Mesenchymal stem cell (in vitro differentiated cells and primary cell): Measurements from ENCODE around the gene MYL3.

Experiments
- DNase-seq: peaks from one replicate; pipeline ENCODE4 v3.0.0-alpha.2; 2013
- H2AFZ ChIP-seq: one replicate; pipeline ENCODE4 v1.6.1; 2013; ENCODE audit warnings: low read depth, mild to moderate bottlenecking, control low read depth, inconsistent platforms, low read length, moderate library complexity
- H2AK5ac ChIP-seq: 2 replicates; pipeline ENCODE4 v1.6.1; 2013; ENCODE audit warnings: low read length, moderate library complexity, mild to moderate bottlenecking, inconsistent platforms; ENCODE audit not compliant: severe bottlenecking
- H2BK120ac ChIP-seq: one replicate; pipeline ENCODE4 v1.6.1; 2013; ENCODE audit warnings: low read depth, mild to moderate bottlenecking, inconsistent platforms, low read length, moderate library complexity
- H2BK12ac ChIP-seq, 2 experiments: one replicate each; pipeline ENCODE4 v1.6.1; 2013; ENCODE audit warnings: inconsistent platforms in 2 of 2, low read length in 2 of 2, mild to moderate bottlenecking in 2 of 2, moderate library complexity in 2 of 2, control low read depth in 1 of 2
- H2BK15ac ChIP-seq: one replicate; pipeline ENCODE4 v1.6.1; 2013; ENCODE audit warnings: mild to moderate bottlenecking, low read depth, inconsistent platforms; ENCODE audit not compliant: poor library complexity, severe bottlenecking
- H2BK5ac ChIP-seq: 2 replicates; pipeline ENCODE4 v1.6.1; 2013; ENCODE audit warnings: low read depth, mild to moderate bottlenecking, low read length, control low read depth, inconsistent platforms; ENCODE audit not compliant: poor library complexity, severe bottlenecking
- H3K14ac ChIP-seq, 2 experiments: one replicate each; pipeline ENCODE4 v1.6.1; 2013; ENCODE audit warnings: inconsistent platforms in 2 of 2, low read length in 2 of 2, control low read depth in 1 of 2, mild to moderate bottlenecking in 1 of 2, moderate library complexity in 1 of 2
- H3K18ac ChIP-seq, 2 experiments: one replicate each; pipeline ENCODE4 v1.6.1; 2013; ENCODE audit warnings: inconsistent platforms in 2 of 2, low read length in 2 of 2, control low read depth in 1 of 2, low read depth in 1 of 2, mild to moderate bottlenecking in 1 of 2
- H3K23ac ChIP-seq, 2 experiments: one replicate each; pipeline ENCODE4 v1.6.1; 2013; ENCODE audit warnings: inconsistent platforms in 2 of 2, low read length in 2 of 2, mild to moderate bottlenecking in 2 of 2, moderate library complexity in 2 of 2, control low read depth in 1 of 2
- H3K27ac ChIP-seq: 2 replicates; pipeline ENCODE4 v1.5.1; 2013; ENCODE audit warnings: mild to moderate bottlenecking, moderate library complexity, low read length, control low read depth, inconsistent platforms; ENCODE audit not compliant: poor library complexity, severe bottlenecking
- H3K27me3 ChIP-seq, 2 experiments: 2 replicates each; pipeline versions ENCODE4 v1.6.1 to v1.7.0; 2013; ENCODE audit warnings: low read length in 2 of 2, mild to moderate bottlenecking in 2 of 2, moderate library complexity in 2 of 2, control low read depth in 1 of 2, inconsistent platforms in 1 of 2; ENCODE audit not compliant: control insufficient read depth in 1 of 2, insufficient read depth in 1 of 2
- H3K36me3 ChIP-seq, 2 experiments: 2 replicates each; pipeline versions ENCODE4 v1.6.1 to v1.7.0; 2013; ENCODE audit warnings: low read length in 2 of 2, control low read depth in 1 of 2, inconsistent platforms in 1 of 2, low read depth in 1 of 2, mild to moderate bottlenecking in 1 of 2; ENCODE audit not compliant: insufficient read depth in 2 of 2, control insufficient read depth in 1 of 2
- H3K4ac ChIP-seq, 2 experiments: one replicate each; pipeline ENCODE4 v1.6.1; 2013; ENCODE audit warnings: inconsistent platforms in 2 of 2, low read length in 2 of 2, mild to moderate bottlenecking in 2 of 2, moderate library complexity in 2 of 2, control low read depth in 1 of 2, low read depth in 1 of 2
- H3K4me1 ChIP-seq: 2 replicates; pipeline ENCODE4 v1.6.1; 2013; ENCODE audit warnings: low read depth, low read length, control low read depth; ENCODE audit not compliant: control insufficient read depth, insufficient read depth
- H3K4me2 ChIP-seq: 2 replicates; pipeline ENCODE4 v1.6.1; 2013; ENCODE audit warnings: low read length, mild to moderate bottlenecking, inconsistent platforms; ENCODE audit not compliant: poor library complexity, severe bottlenecking
- H3K4me3 ChIP-seq, 2 experiments: 2 replicates each; pipeline versions ENCODE4 v1.5.1 to v1.7.0; 2013; ENCODE audit warnings: low read length in 2 of 2, mild to moderate bottlenecking in 2 of 2, control low read depth in 1 of 2, low read depth in 1 of 2; ENCODE audit not compliant: insufficient read depth in 1 of 2
- H3K79me1 ChIP-seq: replicated peaks from 2 replicates; pipeline ENCODE4 v1.6.1; 2013; ENCODE audit warnings: mild to moderate bottlenecking, control low read depth, low read length, inconsistent platforms; ENCODE audit not compliant: poor library complexity, severe bottlenecking
- H3K9ac ChIP-seq: 2 replicates; pipeline ENCODE4 v1.7.0; 2013; ENCODE audit warnings: mild to moderate bottlenecking, low read length, moderate library complexity
- H3K9me3 ChIP-seq: 2 replicates; pipeline ENCODE4 v1.7.0; 2013; ENCODE audit warnings: mild to moderate bottlenecking, low read length; ENCODE audit not compliant: control insufficient read depth
- H4K8ac ChIP-seq: one replicate; pipeline ENCODE4 v1.6.1; 2013; ENCODE audit warnings: inconsistent platforms, mild to moderate bottlenecking, low read length, moderate library complexity
- H4K91ac ChIP-seq: one replicate; pipeline ENCODE4 v1.6.1; 2013; ENCODE audit warnings: mild to moderate bottlenecking, low read length, inconsistent platforms
- WGBS: methylation state at CpG from one replicate; pipeline ENCODE4 v1.1.7; 2013; ENCODE audit warnings: mixed read lengths; 5-methylcytosine and 5-hydroxymethylcytosine counted together

The MYL3 gene

GRCh38 chr3:46890132-46890531 lies 26.9 kb upstream of the MYL3 start:
- no peaks in the 10 kb centered on the region for H3K9me3 ChIP-seq
- H3K23ac ChIP-seq = no peak overlapping the region
- no peak overlapping the region for H3K4ac ChIP-seq
- no peak overlapping the region for H3K4me3 ChIP-seq
- no peak overlapping the region for H2AK5ac ChIP-seq
- H2BK15ac ChIP-seq = no peak overlapping the region
- DNase-seq = no peak
- H3K4me2 ChIP-seq = no peak overlapping the region
- H3K18ac ChIP-seq = no peak overlapping the region
- no peak overlapping the region for H2BK5ac ChIP-seq
- no peak overlapping the region for H2BK12ac ChIP-seq
- no peaks in the 10 kb centered on the region for H3K79me1 ChIP-seq
- H3K27ac ChIP-seq = no peak overlapping the region
- no peak overlapping the region for H2AFZ ChIP-seq
- H3K9ac ChIP-seq = no peak overlapping the region
- WGBS = 100% methylated on average over 1 of the region's 1 CpG
- peaks cover 56 to 70% of the 10 kb centered on the region in 2 experiments for H3K27me3 ChIP-seq
- H4K8ac ChIP-seq = no peak overlapping the region
- H3K4me1 ChIP-seq = peaks cover 14% of the 10 kb centered on the region
- no peak overlapping the region for H2BK120ac ChIP-seq
- no peak overlapping the region for H4K91ac ChIP-seq
- H3K14ac ChIP-seq = no peak overlapping the region
- no peaks in the 10 kb centered on the region for H3K36me3 ChIP-seq

DNA sequence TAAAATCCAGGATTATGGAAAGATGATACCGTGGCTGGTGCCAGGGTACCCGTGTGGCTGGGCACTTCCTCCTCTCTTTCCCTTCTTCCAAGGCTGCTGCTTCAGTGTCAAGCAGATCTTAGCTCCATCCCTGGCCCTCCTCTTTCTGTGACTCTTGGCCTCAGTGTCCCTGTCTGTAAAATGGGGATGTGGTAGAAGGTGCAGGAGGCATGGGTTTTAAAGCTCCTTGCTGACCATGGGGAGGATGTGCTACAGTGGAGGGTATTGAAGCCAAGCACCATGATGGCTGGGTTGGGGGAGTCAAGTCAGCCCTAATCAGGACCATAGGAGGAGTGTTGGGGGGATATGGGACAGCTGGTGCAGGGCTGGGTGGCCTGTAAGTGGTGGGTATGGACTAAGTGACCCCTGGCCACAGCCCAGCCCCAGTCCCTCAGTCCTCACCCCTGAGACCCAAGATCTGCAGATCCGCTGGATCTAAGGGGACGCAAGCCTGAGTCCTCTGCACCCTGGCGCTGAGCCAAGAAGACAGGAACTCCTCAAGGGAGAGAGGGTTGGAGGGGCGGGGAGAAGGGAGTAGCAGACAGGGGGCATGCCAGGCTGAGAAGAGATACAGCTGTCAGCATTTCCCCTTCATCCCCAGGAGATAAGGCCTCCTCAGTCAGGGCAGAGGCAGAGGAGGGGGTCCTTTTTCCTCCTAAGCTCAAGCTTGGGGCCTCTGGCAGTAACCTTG lies 26.3 kb upstream of the MYL3 start:
- no peak overlapping the region for H2BK15ac ChIP-seq
- no peak overlapping the region for H4K91ac ChIP-seq
- H3K23ac ChIP-seq = peak overlapping the region in 1 of 2 experiments; percentile 10
- H3K4me2 ChIP-seq = no peak overlapping the region
- no peak overlapping the region for H2BK120ac ChIP-seq
- H3K18ac ChIP-seq = no peak overlapping the region
- peaks cover 14% of the 10 kb centered on the region for H3K4me1 ChIP-seq
- H3K36me3 ChIP-seq = no peaks in the 10 kb centered on the region
- H2AK5ac ChIP-seq = no peak overlapping the region
- WGBS = 55% methylated on average over 5 of the region's 6 CpGs
- DNase-seq = no peak
- H2BK5ac ChIP-seq = no peak overlapping the region
- peaks cover 61 to 75% of the 10 kb centered on the region in 2 experiments for H3K27me3 ChIP-seq
- H2BK12ac ChIP-seq = no peak overlapping the region
- no peak overlapping the region for H3K27ac ChIP-seq
- H3K79me1 ChIP-seq = no peaks in the 10 kb centered on the region
- no peak overlapping the region for H3K4me3 ChIP-seq
- H3K9me3 ChIP-seq = no peaks in the 10 kb centered on the region
- H2AFZ ChIP-seq = no peak overlapping the region
- H3K4ac ChIP-seq = no peak overlapping the region
- H3K9ac ChIP-seq = no peak overlapping the region
- no peak overlapping the region for H3K14ac ChIP-seq
- no peak overlapping the region for H4K8ac ChIP-seq

GRCh38 chr3:46888705-46889104 lies 25.5 kb upstream of the MYL3 start:
- H3K36me3 ChIP-seq = no peaks in the 10 kb centered on the region
- H2AK5ac ChIP-seq = no peak overlapping the region
- H3K79me1 ChIP-seq = no peaks in the 10 kb centered on the region
- no peak overlapping the region for H2BK15ac ChIP-seq
- H3K4me2 ChIP-seq = no peak overlapping the region
- no peak overlapping the region for H4K8ac ChIP-seq
- no peaks in the 10 kb centered on the region for H3K9me3 ChIP-seq
- WGBS = 67% methylated on average over 13 of the region's 13 CpGs
- H2BK5ac ChIP-seq = no peak overlapping the region
- no peak overlapping the region for H3K23ac ChIP-seq
- no peak for DNase-seq
- peaks cover 69 to 78% of the 10 kb centered on the region in 2 experiments for H3K27me3 ChIP-seq
- peak overlapping the region; percentile 15 for H4K91ac ChIP-seq
- H3K4me3 ChIP-seq = no peak overlapping the region
- no peak overlapping the region for H3K27ac ChIP-seq
- H3K9ac ChIP-seq = no peak overlapping the region
- no peak overlapping the region for H3K14ac ChIP-seq
- H3K18ac ChIP-seq = no peak overlapping the region
- H2AFZ ChIP-seq = no peak overlapping the region
- no peak overlapping the region for H2BK120ac ChIP-seq
- no peak overlapping the region for H3K4ac ChIP-seq
- peaks cover 14% of the 10 kb centered on the region for H3K4me1 ChIP-seq
- no peak overlapping the region for H2BK12ac ChIP-seq

DNA sequence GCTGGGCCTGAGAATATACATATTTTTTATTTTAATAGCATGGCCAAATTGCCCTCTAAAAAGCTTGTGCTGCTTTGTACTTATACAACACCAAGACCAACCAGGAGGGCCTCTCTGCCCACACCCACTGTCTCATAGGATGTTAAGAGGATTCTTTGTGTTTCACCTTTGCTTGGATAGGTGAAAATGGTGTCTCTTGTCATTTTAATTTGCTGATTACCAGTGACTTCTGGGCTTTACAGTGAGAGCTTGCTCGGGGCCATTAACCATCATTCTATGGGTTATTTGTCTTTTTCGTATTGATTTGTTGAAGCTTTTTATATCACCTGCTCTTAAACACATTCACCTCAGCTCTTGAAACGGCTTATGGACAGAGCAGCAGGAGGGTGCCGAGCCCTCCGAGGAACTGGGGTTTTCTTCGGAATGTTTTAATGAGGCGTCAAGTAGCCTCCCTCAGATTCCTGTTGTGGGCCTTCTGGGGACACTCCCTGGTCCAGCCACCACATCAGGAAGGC lies 24.8 kb upstream of the MYL3 start:
- DNase-seq = no peak
- WGBS = 50% methylated on average over 6 of the region's 7 CpGs
- H3K4ac ChIP-seq = no peak overlapping the region
- H3K9me3 ChIP-seq = no peaks in the 10 kb centered on the region
- no peak overlapping the region for H2BK5ac ChIP-seq
- no peak overlapping the region for H3K9ac ChIP-seq
- peaks cover 16% of the 10 kb centered on the region for H3K4me1 ChIP-seq
- no peak overlapping the region for H4K91ac ChIP-seq
- H2AK5ac ChIP-seq = no peak overlapping the region
- H3K27ac ChIP-seq = no peak overlapping the region
- H3K27me3 ChIP-seq = peaks cover 69 to 74% of the 10 kb centered on the region in 2 experiments
- H4K8ac ChIP-seq = no peak overlapping the region
- no peak overlapping the region for H3K18ac ChIP-seq
- no peak overlapping the region for H3K23ac ChIP-seq
- no peak overlapping the region for H3K4me3 ChIP-seq
- H2BK12ac ChIP-seq = no peak overlapping the region
- H2BK15ac ChIP-seq = no peak overlapping the region
- no peak overlapping the region for H3K4me2 ChIP-seq
- H2BK120ac ChIP-seq = no peak overlapping the region
- H3K79me1 ChIP-seq = no peaks in the 10 kb centered on the region
- H3K36me3 ChIP-seq = no peaks in the 10 kb centered on the region
- H3K14ac ChIP-seq = no peak overlapping the region
- H2AFZ ChIP-seq = no peak overlapping the region
